KMS-11 (cell line): Measurements from ENCODE around the gene PARP3.

ENCODE experiments used
- H2AFZ ChIP-seq: fragments of 200-600 bp; sonication (generic); 2 replicates; pipeline ENCODE4 v1.6.1; 2016; ENCODE audit warnings: antibody characterized with exemption, mixed run types, low read depth
- H3K27ac ChIP-seq: fragments of 200-600 bp; sonication (generic); 2 replicates; pipeline ENCODE4 v1.6.1; 2016; ENCODE audit warnings: mild to moderate bottlenecking, mixed run types
- H3K27me3 ChIP-seq: fragments of 200-600 bp; sonication (generic); 2 replicates; pipeline ENCODE4 v1.6.1; 2017; ENCODE audit warnings: mild to moderate bottlenecking, low read depth, mixed run types, moderate library complexity; ENCODE audit not compliant: insufficient read depth
- H3K36me3 ChIP-seq: fragments of 200-600 bp; sonication (generic); 2 replicates; pipeline ENCODE4 v1.6.1; 2017; ENCODE audit warnings: mild to moderate bottlenecking, mixed run types; ENCODE audit not compliant: insufficient read depth
- H3K4me1 ChIP-seq: fragments of 200-600 bp; sonication (generic); 2 replicates; pipeline ENCODE4 v1.6.1; 2016; ENCODE audit warnings: mild to moderate bottlenecking, low read depth, mixed run types; ENCODE audit not compliant: poor library complexity, severe bottlenecking
- H3K4me2 ChIP-seq: fragments of 200-600 bp; sonication (generic); 2 replicates; pipeline ENCODE4 v1.7.0; 2016; ENCODE audit warnings: mild to moderate bottlenecking, mixed run types
- H3K4me3 ChIP-seq: fragments of 200-600 bp; sonication (generic); IDR thresholded peaks from 2 replicates; pipeline ENCODE4 v1.6.1; 2017; ENCODE audit warnings: low read depth, low read length, mixed read lengths; ENCODE audit not compliant: insufficient read depth
- H3K79me2 ChIP-seq: fragments of 200-600 bp; sonication (generic); 2 replicates; pipeline ENCODE4 v1.6.1; 2016; ENCODE audit warnings: low read depth, mixed run types; ENCODE audit not compliant: insufficient read depth
- H3K9ac ChIP-seq: fragments of 200-600 bp; sonication (generic); 2 replicates; pipeline ENCODE4 v1.6.1; 2016; ENCODE audit warnings: mild to moderate bottlenecking, mixed run types
- H4K20me1 ChIP-seq: fragments of 200-600 bp; sonication (generic); 2 replicates; pipeline ENCODE4 v1.6.1; 2016; ENCODE audit warnings: mild to moderate bottlenecking, mixed run types; ENCODE audit not compliant: insufficient read depth
- CTCF ChIP-seq: fragments of 200-600 bp; sonication (generic); conservative IDR thresholded peaks from 2 replicates; pipeline ENCODE4 v1.6.1; 2017; ENCODE audit warnings: low read depth, mild to moderate bottlenecking, antibody characterized with exemption, low read length, moderate library complexity, mixed read lengths

PARP3 gene

GRCh38 chr3:51975852-51976549, 33.8 kb downstream of the PARP3 start:
- Histone ChIP-seq H3K36me3 (no peaks in the 10 kb centered on the region), H3K79me2 (0 out of 2 replicates have a peak, but pooled peaks cover 5% of the 10 kb centered on the region), H2AFZ (no peak overlapping the region), H4K20me1 (no peaks in the 10 kb centered on the region), H3K27me3 (no peaks in the 10 kb centered on the region), H3K4me1 (peaks cover 12% of the 10 kb centered on the region), H3K4me2 (peak overlapping the region; percentile 82), H3K27ac (no peak overlapping the region), H3K9ac (no peak overlapping the region), H3K4me3 (no peak overlapping the region)
- no peak for TF ChIP-seq CTCF

- Histone ChIP-seq H4K20me1 (no peaks in the 10 kb centered on the region), H3K9ac (no peak overlapping the region), H3K27ac (no peak overlapping the region), H3K36me3 (no peaks in the 10 kb centered on the region), H3K79me2 (0 out of 2 replicates have a peak, but pooled peaks cover 5% of the 10 kb centered on the region), H3K4me3 (no peak overlapping the region), H3K27me3 (no peaks in the 10 kb centered on the region), H2AFZ (no peak overlapping the region), H3K4me1 (peaks cover 15% of the 10 kb centered on the region), H3K4me2 (no peak overlapping the region)
- TF ChIP-seq CTCF: no peak
Measured at GRCh38 chr3:51977446-51978142, 35.4 kb downstream of the PARP3 start.

GRCh38 chr3:51978143-51978502, 36.0 kb downstream of the PARP3 start:
- no peak for TF ChIP-seq CTCF
- Histone ChIP-seq H3K36me3 (no peaks in the 10 kb centered on the region), H2AFZ (no peak overlapping the region), H3K4me1 (peaks cover 15% of the 10 kb centered on the region), H4K20me1 (no peaks in the 10 kb centered on the region), H3K4me2 (no peak overlapping the region), H3K27me3 (no peaks in the 10 kb centered on the region), H3K79me2 (0 out of 2 replicates have a peak, but pooled peaks cover 5% of the 10 kb centered on the region), H3K4me3 (no peak overlapping the region), H3K9ac (no peak overlapping the region), H3K27ac (no peak overlapping the region)

- H3K4me1 ChIP-seq: peaks cover 8% of the 10 kb centered on the region
- H3K4me3 ChIP-seq: no peak overlapping the region
- H3K9ac ChIP-seq: no peak overlapping the region
- H3K79me2 ChIP-seq: no peaks in the 10 kb centered on the region
- no peaks in the 10 kb centered on the region for H3K27me3 ChIP-seq
- H3K27ac ChIP-seq: no peak overlapping the region
- H3K36me3 ChIP-seq: no peaks in the 10 kb centered on the region
- no peak overlapping the region for H3K4me2 ChIP-seq
- H4K20me1 ChIP-seq: no peaks in the 10 kb centered on the region
- TF ChIP-seq CTCF: no peak
- no peak overlapping the region for H2AFZ ChIP-seq
Measured at GRCh38 chr3:51980253-51980652, 38.1 kb downstream of the PARP3 start.
